Parathyroid adenoma (tissue), 2 donors: ENCODE measurements around the gene PRR27.

Experiments
- H2AFZ ChIP-seq: fragments of 300-600 bp; sonication (generic); one replicate; pipeline ENCODE4 v1.7.0; 2017; ENCODE audit warnings: antibody characterized with exemption, mild to moderate bottlenecking
- H3K27ac ChIP-seq: fragments of 300-600 bp; sonication (generic); one replicate; pipeline ENCODE4 v1.7.0; 2017
- H3K27me3 ChIP-seq: fragments of 300-600 bp; sonication (generic); one replicate; pipeline ENCODE4 v1.7.0; 2017; ENCODE audit warnings: low read length; ENCODE audit not compliant: control insufficient read depth, insufficient read depth
- H3K36me3 ChIP-seq: fragments of 300-600 bp; sonication (generic); one replicate; pipeline ENCODE4 v1.7.0; 2017; ENCODE audit warnings: low read length; ENCODE audit not compliant: control insufficient read depth, insufficient read depth
- H3K4me1 ChIP-seq: fragments of 300-600 bp; sonication (generic); one replicate; pipeline ENCODE4 v1.7.0; 2017; ENCODE audit warnings: control low read depth
- H3K4me2 ChIP-seq: fragments of 300-600 bp; sonication (generic); one replicate; pipeline ENCODE4 v1.7.0; 2017; ENCODE audit warnings: low read length
- H3K4me3 ChIP-seq: fragments of 300-600 bp; sonication (generic); one replicate; pipeline ENCODE4 v1.7.0; 2017; ENCODE audit warnings: low read depth, low read length
- H3K79me2 ChIP-seq: fragments of 300-600 bp; sonication (generic); one replicate; pipeline ENCODE4 v1.7.0; 2017; ENCODE audit warnings: control low read depth
- H3K9ac ChIP-seq: fragments of 300-600 bp; sonication (generic); one replicate; pipeline ENCODE4 v1.7.0; 2017; ENCODE audit warnings: mild to moderate bottlenecking
- H3K9me3 ChIP-seq: fragments of 300-600 bp; sonication (generic); one replicate; pipeline ENCODE4 v1.7.0; 2017; ENCODE audit warnings: low read length; ENCODE audit not compliant: control insufficient read depth
- TF ChIP-seq, protein P1 (sequence below): fragments of 300-600 bp; sonication (generic); IDR thresholded peaks from one replicate; pipeline ENCODE4 v1.7.0; 2017; ENCODE audit warnings: antibody characterized with exemption, mild to moderate bottlenecking
- donor health status: primary hyperparathyroidism.

Gene PRR27

GRCh38 chr4:70183168-70183939 lies 29.3 kb downstream of the PRR27 start:
- no peak overlapping the region for H3K9ac ChIP-seq
- no peak overlapping the region for H3K4me2 ChIP-seq
- TF ChIP-seq, protein P1, sequence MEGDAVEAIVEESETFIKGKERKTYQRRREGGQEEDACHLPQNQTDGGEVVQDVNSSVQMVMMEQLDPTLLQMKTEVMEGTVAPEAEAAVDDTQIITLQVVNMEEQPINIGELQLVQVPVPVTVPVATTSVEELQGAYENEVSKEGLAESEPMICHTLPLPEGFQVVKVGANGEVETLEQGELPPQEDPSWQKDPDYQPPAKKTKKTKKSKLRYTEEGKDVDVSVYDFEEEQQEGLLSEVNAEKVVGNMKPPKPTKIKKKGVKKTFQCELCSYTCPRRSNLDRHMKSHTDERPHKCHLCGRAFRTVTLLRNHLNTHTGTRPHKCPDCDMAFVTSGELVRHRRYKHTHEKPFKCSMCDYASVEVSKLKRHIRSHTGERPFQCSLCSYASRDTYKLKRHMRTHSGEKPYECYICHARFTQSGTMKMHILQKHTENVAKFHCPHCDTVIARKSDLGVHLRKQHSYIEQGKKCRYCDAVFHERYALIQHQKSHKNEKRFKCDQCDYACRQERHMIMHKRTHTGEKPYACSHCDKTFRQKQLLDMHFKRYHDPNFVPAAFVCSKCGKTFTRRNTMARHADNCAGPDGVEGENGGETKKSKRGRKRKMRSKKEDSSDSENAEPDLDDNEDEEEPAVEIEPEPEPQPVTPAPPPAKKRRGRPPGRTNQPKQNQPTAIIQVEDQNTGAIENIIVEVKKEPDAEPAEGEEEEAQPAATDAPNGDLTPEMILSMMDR, result peak; percentile 36
- H3K27me3 ChIP-seq, result no peaks in the 10 kb centered on the region
- no peak overlapping the region for H2AFZ ChIP-seq
- no peaks in the 10 kb centered on the region for H3K79me2 ChIP-seq
- H3K36me3 ChIP-seq, result no peaks in the 10 kb centered on the region
- H3K9me3 ChIP-seq, result no peaks in the 10 kb centered on the region
- H3K4me1 ChIP-seq, result peaks cover 3% of the 10 kb centered on the region
- no peak overlapping the region for H3K27ac ChIP-seq
- no peak overlapping the region for H3K4me3 ChIP-seq

- H3K27ac ChIP-seq, result no peak overlapping the region
- no peak overlapping the region for H2AFZ ChIP-seq
- H3K79me2 ChIP-seq, result no peaks in the 10 kb centered on the region
- H3K4me1 ChIP-seq, result peaks cover 3% of the 10 kb centered on the region
- H3K4me3 ChIP-seq, result no peak overlapping the region
- TF ChIP-seq, protein P1, result no peak
- no peak overlapping the region for H3K4me2 ChIP-seq
- no peak overlapping the region for H3K9ac ChIP-seq
- no peaks in the 10 kb centered on the region for H3K27me3 ChIP-seq
- no peaks in the 10 kb centered on the region for H3K36me3 ChIP-seq
- no peaks in the 10 kb centered on the region for H3K9me3 ChIP-seq
Observed at GRCh38 chr4:70183940-70184246, 29.9 kb downstream of the PRR27 start.

GRCh38 chr4:70187216-70187615 lies 33.2 kb downstream of the PRR27 start:
- H3K9me3 ChIP-seq, result no peaks in the 10 kb centered on the region
- no peaks in the 10 kb centered on the region for H3K27me3 ChIP-seq
- H3K9ac ChIP-seq, result no peak overlapping the region
- no peak overlapping the region for H2AFZ ChIP-seq
- no peaks in the 10 kb centered on the region for H3K79me2 ChIP-seq
- TF ChIP-seq, protein P1, result no peak
- H3K27ac ChIP-seq, result no peak overlapping the region
- H3K4me1 ChIP-seq, result peaks cover 3% of the 10 kb centered on the region
- no peak overlapping the region for H3K4me2 ChIP-seq
- H3K4me3 ChIP-seq, result no peak overlapping the region
- no peaks in the 10 kb centered on the region for H3K36me3 ChIP-seq

DNA sequence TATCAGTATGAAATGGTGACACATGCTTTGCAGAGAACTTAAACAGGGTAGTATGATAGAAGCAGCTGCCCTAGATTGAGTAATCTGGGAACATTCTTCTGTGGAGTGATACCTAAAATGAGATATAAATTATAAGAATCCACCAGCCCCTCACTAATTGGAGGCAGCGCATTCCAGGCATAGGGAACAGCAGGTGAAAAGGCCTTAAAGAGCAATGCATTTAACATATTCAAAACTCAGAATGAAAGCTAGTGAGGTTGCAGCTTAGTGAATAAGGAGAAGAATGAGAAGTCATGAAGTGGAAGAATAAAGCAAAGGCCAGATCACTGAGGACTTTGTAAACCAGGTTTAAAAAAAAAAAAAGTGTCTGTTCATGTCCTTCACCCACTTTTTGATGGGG lies 36.5 kb downstream of the PRR27 start:
- Histone ChIP-seq H3K27ac (no peak overlapping the region), H3K4me1 (peaks cover 3% of the 10 kb centered on the region), H3K9ac (no peak overlapping the region), H3K4me3 (no peak overlapping the region), H3K9me3 (no peaks in the 10 kb centered on the region), H3K79me2 (no peaks in the 10 kb centered on the region), H2AFZ (no peak overlapping the region), H3K36me3 (no peaks in the 10 kb centered on the region), H3K27me3 (no peaks in the 10 kb centered on the region), H3K4me2 (no peak overlapping the region)
- TF ChIP-seq, protein P1, result no peak

DNA sequence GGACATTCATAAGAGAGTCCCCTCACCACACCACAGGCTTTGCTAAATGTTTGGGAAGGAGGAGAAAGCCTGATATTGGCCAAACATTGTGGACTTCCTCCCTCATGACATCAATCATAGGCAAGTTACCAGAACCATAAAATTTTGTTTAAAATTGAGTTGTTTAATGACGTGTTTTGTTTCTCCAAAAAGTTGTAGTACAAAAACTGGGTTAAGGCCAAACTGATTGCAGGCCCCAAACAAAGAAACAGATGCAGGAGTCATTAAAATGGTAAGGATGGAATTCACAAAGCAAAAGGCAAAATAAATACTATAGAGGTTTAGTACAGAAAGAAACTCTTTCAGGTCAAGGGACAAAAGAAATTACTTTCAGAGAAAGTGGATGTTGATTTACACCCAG lies 37.6 kb downstream of the PRR27 start:
- no peaks in the 10 kb centered on the region for H3K79me2 ChIP-seq
- no peak overlapping the region for H3K27ac ChIP-seq
- H3K36me3 ChIP-seq, result no peaks in the 10 kb centered on the region
- peaks cover 3% of the 10 kb centered on the region for H3K4me1 ChIP-seq
- no peaks in the 10 kb centered on the region for H3K9me3 ChIP-seq
- TF ChIP-seq, protein P1, result no peak
- H2AFZ ChIP-seq, result no peak overlapping the region
- no peak overlapping the region for H3K9ac ChIP-seq
- H3K4me3 ChIP-seq, result no peak overlapping the region
- H3K27me3 ChIP-seq, result no peaks in the 10 kb centered on the region
- no peak overlapping the region for H3K4me2 ChIP-seq
